Kasumi-1 (cell line): ENCODE data around the gene TMTC1.
"Not testable (repeated sequence)": the region's sequence is repeated elsewhere in the genome, so short reads cannot be mapped to it uniquely, and the experiment has no call there.

Source experiments
- DNase-seq, 2 experiments: peaks; one replicate each; lab custom pipeline; 2025; lab: John Stamatoyannopoulos, UW

TMTC1 gene

DNA sequence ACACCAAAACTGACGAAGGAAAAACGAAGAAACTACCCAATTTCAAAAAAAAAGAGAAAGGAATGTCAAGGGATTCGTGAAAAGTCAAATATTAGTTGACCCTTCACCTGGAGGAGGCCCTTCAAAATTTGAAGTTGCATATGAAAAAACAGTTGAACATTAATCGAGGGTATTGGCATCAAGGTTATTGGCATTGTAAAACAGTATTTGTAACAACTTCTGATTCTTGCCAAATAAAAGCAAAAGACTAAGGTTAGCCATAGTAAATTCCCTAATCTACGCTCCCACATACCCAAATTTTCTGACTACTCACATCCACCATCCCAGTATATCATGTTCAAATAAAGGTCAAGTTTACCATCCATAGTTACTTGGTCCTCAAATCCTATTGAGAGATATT is 118.6 kb downstream of the TMTC1 start:
- DNase-seq: no peak

DNA sequence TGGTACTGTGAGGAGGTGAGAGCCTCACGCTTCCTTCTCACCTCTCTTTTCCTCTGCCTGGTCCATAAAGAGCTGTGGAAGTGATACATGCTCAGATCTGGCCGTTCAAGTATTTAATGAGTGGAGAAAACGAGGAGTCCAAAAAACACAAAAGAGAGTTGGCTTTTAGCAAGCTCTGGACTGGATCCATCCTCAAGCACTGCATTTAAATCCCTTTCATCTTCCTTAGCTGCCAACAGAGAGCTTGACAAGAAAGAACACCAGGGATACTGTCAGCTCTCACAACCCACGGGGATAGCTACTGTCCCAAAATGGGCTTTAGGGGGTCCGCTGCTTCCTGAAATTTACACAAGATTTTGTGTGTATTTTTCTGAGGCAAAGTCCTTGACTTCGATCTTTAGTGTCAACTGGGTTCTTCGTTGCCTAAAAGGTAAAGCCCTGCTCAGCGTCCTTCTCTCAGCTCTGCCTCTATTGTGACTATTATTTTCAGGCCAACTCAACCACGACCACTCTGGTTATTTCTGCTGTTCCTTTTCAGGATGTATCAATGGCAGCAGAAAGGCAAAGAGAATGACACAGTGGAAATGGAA is 120.9 kb downstream of the TMTC1 start:
- no peak for DNase-seq

DNA sequence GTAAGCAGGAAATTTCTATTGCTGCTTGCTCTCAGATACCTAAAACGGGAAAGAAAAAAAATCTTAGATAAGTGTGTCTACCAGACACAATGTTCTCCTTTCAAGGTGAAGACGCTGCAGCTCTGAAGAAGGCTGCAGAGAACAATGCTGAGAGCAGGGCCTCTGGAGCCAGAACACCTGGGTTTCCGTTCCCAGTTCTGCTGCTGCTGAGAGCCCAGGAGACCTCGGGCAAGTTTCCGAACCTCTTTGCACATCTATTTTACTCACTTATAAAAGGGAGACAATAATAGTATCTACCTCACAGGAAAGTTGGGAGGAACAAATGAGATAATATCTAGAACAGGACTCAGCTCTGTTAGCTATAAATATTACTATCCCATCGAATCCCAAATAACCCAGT is 122.9 kb downstream of the TMTC1 start:
- DNase-seq: no peak

DNA sequence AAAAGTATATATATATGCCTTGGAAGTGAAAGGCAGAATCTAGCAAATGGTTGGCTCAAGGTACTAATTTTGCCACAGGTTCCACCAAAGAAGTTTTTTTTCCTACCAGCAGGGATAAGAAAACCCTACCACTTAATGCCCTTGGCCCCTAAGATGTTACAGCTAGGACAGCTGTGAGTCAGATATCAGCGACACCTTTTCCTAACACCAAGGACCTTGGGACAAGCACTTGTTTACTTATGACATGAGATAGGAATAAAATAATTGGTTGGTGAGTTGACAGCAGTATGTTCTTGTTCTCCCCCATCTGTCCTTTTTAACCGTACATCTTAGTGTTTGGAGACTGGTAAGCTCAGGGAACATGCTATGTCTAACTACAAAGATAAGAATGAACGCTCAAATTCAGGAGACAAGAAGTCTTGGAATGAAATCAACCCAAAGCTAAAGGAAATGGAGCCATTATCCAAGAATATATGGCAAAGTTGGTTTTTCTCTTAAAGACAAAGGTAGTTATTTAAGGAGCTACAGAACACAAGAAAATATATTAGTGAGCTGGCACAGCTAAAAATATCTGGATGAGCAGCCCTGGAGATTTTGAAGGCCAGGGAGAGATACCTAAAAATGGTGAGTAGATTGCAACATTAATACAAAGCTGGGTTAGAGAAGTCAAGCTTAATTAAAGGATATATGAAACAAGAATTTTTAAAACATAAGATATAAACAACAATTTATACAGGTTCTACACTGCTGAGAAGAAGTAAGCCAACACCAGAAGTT is 126.8 kb downstream of the TMTC1 start:
- no peak for DNase-seq

DNA sequence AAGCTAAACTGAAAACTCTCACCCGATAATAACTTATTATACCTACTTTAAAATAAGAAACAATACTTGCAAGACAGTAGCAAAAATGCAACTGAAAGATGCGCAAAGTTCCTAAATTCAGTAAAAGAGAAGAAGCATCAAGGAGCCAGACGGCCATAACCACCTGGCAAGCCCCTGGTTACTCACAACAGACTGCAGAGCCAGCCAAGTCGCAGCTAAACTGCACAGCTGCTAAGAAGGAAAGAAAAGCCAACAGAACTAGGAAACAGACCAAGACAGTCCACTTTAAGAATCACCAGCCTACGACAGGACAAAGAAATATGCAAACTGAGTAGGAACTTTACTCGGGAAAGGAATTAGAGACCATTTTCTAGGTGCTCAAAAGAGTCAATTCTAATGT is 127.9 kb downstream of the TMTC1 start:
- no peak for DNase-seq

DNA sequence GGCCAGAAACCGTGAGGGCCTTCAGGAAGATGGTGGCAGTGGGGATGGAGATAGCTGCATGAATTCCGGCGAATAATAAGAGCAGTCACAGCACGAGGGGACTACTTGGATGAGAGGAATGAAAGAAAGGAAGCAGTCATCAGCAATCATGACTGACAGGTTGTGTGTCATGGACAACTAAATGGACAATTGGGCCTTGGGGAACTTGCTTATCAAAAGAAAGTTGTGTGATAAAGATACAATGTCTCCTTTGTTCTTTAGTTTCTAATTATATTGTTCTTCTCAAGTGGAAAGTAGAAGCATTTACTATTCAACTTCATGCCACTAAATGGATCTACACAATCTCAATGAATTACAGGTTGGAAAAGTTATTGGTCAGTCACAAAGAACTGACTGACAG is 130.5 kb downstream of the TMTC1 start:
- no peak for DNase-seq

DNA sequence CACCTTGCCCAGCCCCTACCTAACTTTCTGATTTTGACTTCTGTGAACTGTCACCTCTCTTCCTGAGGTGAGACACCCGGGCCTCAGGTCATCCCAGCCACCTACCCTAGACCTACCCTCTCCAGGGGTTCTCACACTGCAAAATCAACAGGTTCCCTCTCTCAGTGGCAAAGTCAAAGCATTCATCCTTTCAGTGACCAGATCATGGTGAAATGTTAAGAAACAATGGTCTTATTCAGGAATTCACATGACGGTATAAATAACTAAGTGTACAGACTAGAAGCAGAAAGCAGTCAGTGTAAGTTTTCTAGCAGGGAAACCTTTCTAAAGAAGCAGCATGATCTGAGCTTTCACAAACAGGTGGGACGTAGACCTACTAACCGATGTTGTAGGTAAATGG is 133.4 kb downstream of the TMTC1 start:
- no peak for DNase-seq

DNA sequence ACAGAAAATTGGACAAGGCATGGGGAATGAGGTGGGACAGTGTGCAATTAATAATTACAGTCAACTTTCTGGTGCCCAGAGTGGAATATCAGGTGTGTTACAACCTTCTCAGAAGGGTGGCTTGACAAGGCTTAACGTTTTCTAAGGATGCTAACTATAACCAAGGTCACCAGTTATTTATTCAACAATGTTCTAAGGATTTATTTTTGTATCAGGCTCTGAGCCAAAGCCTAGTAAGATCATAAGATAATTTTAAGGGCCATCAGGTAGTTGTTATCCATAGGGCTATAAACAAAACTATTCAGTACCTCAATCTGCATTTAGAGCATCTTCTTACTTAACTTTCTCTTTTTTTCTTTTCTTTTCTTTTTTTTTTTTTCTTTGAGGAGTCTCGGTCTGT is 134.0 kb downstream of the TMTC1 start:
- DNase-seq: no peak

DNA sequence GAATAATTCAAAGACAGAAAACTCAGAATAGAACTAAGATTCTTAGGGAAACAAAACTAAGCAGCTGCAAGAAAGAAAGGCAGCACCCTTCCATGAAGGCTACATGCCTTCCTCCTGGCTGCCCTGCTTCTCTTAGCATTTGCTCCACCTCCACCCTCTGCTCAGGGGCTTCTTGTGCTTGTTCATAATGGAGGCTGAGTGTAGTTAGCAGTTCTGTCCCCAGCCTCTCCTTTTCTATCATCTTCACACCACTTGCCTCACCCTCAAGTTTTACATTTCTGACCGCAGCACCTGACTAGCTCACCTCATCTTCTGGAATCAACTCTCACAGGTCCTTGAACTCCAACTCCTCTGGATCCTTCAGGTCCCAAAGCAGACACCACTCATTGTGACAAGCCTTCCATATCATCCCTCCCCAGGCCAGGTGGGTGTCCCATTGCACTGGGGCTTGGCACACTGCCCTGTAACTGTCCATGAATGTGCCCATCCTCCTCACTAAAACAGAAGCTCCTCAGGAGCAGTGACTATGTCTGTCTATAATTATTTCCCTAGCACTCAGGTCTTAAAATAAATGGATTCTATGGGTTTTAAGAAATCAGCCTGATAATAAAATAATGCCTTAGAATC is 139.1 kb downstream of the TMTC1 start:
- no peak for DNase-seq

DNA sequence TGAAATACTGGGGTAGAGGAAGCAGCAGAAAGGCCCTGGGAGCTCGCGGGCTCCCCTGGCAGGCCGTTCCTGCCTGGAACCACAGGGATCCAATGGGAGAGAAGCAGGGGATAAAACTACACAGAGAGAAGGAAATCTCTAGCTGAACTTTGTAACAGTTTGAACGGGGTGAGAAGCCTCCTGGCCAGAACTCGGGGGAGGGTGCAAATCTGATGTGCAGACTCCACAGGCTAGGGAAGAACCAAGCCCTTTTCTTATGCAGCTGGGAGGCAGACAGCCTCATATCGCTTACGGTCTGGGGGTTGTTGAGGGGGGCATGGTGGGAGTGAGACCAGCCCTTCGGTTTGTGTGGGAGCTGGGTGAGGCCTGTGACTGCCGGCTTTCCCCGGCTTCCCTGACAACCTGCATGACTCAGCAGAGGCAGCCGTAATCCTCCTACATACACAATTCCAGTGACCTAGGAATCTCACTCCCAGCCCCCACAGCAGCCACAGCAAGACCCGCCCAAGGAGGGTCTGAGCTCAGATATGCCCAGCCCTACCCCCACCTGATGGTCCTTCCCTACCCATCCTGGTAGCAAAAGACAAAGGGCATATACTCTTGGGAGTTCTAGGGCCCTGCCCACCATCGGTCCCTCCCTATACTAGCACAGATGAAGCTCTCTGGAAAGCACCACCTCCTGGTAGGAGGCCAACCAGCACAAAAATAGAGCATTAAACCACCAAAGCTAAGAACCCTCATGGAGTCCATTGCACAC is 143.0 kb downstream of the TMTC1 start:
- DNase-seq: no peak

DNA sequence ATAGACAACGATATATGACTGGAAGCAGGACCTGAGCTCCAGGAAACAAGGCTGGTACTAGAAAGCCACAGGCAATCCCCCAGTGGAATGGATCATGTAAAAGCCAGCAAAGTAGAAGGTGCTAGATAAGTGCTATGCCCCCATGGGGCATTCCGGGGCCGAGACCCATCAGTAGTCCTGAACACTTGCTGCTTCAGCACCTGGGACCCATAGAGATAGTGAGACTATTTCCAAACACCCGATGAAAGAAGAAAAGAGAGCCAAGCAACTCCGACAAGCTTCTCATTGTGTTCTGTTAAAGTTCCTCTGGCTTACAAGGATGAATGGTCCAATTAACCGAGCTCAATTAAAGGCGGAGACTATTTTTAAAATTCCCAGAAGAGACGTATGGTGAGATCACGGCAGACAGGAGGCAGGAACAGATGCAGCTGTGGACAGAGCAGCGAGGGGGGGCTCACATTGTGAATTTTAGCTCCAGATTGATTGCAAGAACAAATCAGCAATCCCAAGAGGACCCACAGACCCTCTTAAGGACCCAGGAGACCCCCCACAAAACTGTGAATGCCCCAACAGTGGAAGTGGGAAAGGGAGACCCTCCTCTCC is 143.7 kb downstream of the TMTC1 start:
- no peak for DNase-seq

DNA sequence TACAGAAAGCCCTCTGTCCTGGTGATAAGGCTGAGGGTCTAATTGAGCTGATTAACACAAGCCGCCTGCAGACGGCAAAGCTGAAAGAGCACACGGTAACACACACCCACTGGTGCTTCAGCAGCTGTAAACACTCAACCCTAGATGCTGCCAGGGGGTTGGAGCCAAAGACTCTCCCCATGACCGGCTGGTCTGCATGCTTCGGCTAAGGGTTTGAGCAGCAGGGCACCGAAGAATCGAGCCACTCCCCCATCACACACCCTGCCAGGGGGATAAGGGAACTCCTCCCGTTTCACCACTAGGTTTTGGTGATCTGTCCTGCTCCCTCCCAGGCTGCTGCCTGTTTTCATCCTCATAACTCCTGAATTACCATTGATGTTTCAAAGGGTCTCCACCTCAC is 145.2 kb downstream of the TMTC1 start:
- DNase-seq: no peak

DNA sequence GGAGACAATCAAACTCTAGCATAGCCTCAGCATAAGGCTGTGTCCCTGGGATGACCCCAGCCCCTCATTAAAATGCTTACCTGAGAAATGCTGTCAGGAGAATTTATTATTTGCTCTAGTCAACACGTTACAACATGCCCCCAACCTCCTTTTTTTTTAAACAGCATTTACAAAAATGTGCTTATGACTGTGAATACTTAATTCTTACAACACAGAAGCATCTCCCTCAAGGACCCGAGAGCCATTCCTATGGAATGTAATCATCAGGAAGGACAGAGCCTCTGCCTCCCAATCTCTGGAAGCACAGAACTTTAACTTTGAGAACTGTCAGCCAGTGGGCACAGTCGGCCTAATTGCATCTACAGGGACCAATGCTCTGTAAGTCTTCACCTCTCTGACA is 149.7 kb downstream of the TMTC1 start:
- no peak for DNase-seq

DNA sequence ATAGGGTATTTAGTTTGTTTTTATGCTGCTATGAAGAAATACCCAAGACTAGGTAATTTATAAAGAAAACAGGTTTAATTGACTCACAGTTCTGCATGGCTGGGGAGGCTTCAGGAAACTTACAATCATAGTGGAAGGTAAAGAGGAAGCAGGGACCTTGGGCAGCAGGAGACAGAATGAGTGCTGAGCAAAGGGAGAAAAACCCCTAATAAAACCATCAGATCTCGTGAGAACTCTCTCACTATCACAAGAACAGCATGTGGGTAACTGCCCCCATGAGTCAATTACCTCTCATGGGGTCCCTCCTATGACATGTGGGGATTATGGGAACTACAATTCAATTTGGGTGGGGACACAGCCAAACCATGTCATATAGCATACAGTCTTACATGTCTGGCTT is 153.6 kb downstream of the TMTC1 start:
- not testable (repeated sequence) for DNase-seq

DNA sequence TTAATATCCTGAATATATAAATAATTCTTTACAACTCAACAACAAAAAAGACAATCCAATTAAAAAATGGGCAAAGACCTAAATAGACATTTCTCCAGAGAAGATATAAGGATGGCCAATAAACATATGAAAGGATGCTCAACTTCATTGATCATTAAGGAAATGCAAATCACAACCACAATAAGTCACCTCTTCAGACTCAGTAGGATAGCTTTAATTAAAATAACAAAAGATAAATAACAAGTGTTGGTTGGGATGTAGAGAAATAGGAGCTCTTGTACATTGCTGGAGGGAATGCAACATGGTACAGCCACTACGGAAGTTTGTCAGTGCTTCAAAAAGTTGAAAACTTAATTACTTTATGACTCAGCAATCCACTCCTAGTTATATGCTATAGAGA is 156.5 kb downstream of the TMTC1 start:
- no peak for DNase-seq

DNA sequence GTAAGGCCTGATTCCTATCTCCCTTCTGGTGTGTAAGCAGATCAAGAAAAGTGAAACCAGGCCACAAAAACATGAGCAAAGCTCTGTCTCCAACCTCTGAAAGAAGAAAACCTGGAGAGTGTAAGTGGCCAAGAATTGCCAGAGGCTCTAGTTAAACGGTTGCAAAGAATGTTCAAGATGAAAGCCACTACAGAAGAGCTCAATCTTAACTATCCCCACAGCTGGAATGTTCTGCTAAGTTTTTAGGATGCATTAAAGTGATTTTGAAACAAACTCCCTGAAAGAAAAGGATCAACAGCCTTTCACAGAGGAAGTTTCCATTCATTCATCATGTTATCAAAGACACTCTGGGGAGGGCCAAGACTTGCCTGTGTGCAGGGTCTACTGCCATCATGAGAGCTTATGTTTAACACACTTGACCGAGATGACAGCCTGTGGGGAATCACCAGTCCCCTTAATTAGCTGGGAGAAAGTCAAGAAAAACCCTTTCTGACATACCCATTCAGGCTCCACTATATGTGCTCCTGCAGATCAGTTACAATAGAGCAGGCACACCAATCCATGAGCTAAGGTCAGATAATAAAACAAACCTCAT is 158.3 kb downstream of the TMTC1 start:
- DNase-seq: no peak

DNA sequence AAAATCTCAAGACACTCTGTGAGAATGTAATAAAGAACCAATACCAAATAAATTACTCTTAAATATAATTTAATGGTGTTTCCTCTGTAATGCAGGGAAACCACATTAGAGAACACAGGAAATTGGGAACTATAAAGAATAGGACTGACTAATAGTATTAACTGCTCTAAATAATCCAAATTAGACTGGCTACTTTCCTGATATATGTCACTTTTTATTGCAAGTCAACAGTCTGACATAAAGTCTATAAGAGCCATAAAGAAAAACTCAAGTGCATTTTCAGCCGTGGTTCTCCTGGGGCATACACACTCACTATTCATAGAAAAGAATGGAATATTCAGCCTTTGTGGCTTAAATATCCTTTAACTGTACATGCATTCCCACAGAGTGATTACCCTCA is 161.5 kb downstream of the TMTC1 start:
- DNase-seq: no peak

DNA sequence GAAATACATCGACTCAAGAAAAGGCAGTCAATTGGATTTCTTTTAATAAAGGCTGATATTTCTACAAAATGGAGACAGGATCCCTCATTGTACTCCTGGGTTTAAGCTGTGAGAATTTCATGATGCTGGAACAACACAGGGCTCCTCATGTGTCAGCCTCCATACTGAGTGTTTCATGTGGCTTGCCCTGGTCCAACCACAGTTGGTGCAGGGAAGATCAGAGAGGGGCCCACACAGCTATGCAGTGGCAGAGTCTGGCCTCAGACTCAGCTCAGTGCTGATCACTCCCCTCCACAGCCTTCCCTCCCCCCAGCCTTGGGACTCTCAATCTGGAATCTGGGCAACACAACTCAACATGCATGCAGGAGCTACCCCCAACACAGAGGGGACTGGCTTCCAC is 163.7 kb downstream of the TMTC1 start:
- no peak for DNase-seq

DNA sequence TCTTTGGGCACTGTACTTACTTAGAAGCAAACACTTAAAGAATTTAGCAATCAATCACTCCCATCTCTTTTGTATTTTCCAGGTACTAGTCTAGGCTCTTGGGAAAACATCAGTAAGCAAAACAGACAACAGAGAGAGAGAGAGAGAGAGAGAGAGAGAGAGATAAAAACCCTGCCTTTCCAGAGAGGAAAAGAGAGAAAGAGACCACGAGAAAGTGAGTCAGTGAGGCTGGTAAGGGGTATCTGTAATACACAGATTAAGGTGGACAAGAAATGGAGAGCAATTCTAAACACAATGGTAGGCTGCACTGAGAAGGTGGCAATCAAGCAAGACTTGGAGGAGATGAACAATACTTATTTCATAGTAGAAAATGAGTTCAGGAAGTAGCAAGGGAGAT is 166.3 kb downstream of the TMTC1 start:
- no peak for DNase-seq

DNA sequence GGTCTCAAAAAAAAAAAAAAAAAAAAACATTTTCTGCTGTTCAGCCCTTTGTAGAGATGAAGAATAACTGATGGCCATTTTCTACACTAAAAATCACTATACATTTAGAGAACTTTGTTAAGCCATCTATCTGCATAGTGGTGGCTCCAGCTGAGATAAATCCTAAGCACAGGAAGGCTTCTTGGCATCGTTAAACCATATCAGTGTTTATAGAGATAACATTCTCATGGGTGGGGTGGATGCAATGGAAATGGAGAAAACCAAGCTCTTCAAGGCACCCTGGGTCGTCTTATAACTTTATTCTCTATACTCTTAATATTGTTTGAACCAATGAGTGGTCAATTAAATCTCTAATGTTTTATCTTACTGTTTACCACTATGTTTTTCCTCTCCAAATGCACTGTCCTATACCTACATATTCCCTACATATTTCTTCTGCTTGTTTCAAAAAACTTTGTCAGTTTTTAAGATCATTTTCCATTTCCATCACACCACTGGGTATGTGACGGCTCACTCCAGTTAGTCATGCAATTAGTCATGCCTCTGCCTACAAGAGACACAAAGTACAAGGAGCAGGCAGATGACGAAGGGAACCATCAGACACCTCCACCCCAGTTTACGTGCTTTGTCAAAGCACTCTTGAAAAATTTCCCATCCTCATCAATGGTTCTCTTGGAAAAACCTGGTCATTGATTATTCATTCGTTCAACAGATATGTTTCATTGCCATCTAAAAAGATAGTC is 166.9 kb downstream of the TMTC1 start:
- DNase-seq: no peak

DNA sequence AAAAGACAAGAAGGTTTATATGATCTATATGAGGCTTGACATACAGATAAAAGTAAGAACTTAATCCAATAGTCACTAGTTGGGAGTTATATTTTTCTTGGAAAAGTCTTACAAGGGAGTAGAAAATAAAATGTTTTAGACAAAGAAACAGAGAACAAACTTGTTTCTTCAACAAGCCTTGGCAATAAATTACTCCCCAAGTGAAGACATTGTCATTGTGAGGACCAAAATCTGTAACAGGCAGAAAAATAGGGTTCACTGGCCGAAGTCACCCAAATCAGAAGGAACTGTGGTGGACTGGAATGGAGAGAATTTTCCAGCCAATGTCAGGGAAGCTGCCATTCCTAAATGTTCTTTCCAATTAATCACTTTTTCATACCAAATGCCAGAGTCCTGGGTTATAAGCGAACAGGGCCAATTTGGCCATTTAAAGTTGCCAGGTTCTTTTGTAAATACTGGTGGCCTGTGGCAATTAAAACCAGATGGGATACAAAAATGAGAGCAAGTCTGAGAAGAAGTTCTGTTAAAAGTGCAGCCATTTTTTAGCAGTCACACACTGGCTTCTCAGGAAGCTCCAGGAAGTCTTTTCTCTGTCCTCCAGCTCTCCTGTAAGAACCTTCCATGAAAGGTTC is 168.9 kb downstream of the TMTC1 start:
- DNase-seq: no peak
